ENCODE data around the gene LMX1A. TPM values are rescaled to one million over a fixed set of nuclear protein-coding genes. Genes with fewer than 3 reads are reported as not detected.
A peak's percentile ranks its signal among the peaks of the same experiment; 100 is the strongest.

Gene LMX1A
- 6.6 and 8.7 TPM in 2 replicates for total RNA-seq (ENCODE audit: low replicate concordance)

GRCh38 chr1:165355977-165356811 is at the start of gene LMX1A:
Gene LMX1A, minus strand, starts transcription at chr1:165356715. Its CDS starts 1,156 bp downstream, at chr1:165355559.
- no peak within 1 kb of the TSS for H3K27ac Mint-ChIP-seq
- Histone ChIP-seq H3K4me3 (peak within 1 kb of the TSS; percentile 65), H3K4me1 (peaks cover 60% of the 10 kb centered on the region), H3K27me3 (peaks cover 100% of the 10 kb centered on the region), H2AFZ (replicated peaks) (peak within 1 kb of the TSS; percentile 90), H3K9ac (no peak within 1 kb of the TSS), H3K9me3 (ENCODE audit: low read depth) (no peaks in the 10 kb centered on the region), H3K4me2 (peak within 1 kb of the TSS; percentile 97), H3F3A (ENCODE audit: low read depth) (peaks cover 53% of the 10 kb centered on the region), H3K27ac (no peak within 1 kb of the TSS), H4K20me1 (ENCODE audit: low read depth) (no peaks in the 10 kb centered on the region), H3K36me3 (no peaks in the 10 kb centered on the region), H3K79me2 (ENCODE audit: low read depth) (no peaks in the 10 kb centered on the region)
- H3K4me3 Mint-ChIP-seq, result peak within 1 kb of the TSS; percentile 89
- peak; percentile 68 for DNase-seq (ENCODE audit: low spot score)
- H3K9me3 Mint-ChIP-seq, result no peaks in the 10 kb centered on the region
- H3K27me3 Mint-ChIP-seq (ENCODE audit: insufficient read depth, low read depth), result peaks cover 67% of the 10 kb centered on the region
- TF ChIP-seq CTCF (IDR thresholded peaks at IDR 0.05) (no peak), EZH2phosphoT487 (IDR thresholded peaks at IDR 0.05) (peak; percentile 64), EZH2 (IDR thresholded peaks at IDR 0.05) (peak; percentile 86)
- H3K4me1 Mint-ChIP-seq, result peaks cover 40% of the 10 kb centered on the region
- H3K36me3 Mint-ChIP-seq, result peaks cover 4% of the 10 kb centered on the region

- peaks cover 10% of the 10 kb centered on the region for H3K4me1 Mint-ChIP-seq
- H3K27me3 Mint-ChIP-seq (ENCODE audit: insufficient read depth, low read depth), result peaks cover 2% of the 10 kb centered on the region
- H3K4me2 ChIP-seq, result no peak overlapping the region
These were observed 47.4 kb upstream of the LMX1A start for GRCh38 chr1:165403835-165404482.

GRCh38 chr1:165402517-165403111 is 46.1 kb upstream of the LMX1A start:
- peaks cover 10% of the 10 kb centered on the region for H3K4me1 Mint-ChIP-seq
- no peak overlapping the region for H3K27ac ChIP-seq
- no peak overlapping the region for H3K4me3 ChIP-seq
- H3F3A ChIP-seq (ENCODE audit: low read depth), result no peaks in the 10 kb centered on the region
- no peak overlapping the region for H3K27ac Mint-ChIP-seq
- no peak for DNase-seq (ENCODE audit: low spot score)
- TF ChIP-seq CTCF (IDR thresholded peaks at IDR 0.05) (no peak), EZH2 (IDR thresholded peaks at IDR 0.05) (no peak), EZH2phosphoT487 (IDR thresholded peaks at IDR 0.05) (no peak)
- H3K27me3 Mint-ChIP-seq (ENCODE audit: insufficient read depth, low read depth), result peaks cover 2% of the 10 kb centered on the region
- no peak overlapping the region for H3K4me2 ChIP-seq
- no peaks in the 10 kb centered on the region for H3K27me3 ChIP-seq
- no peaks in the 10 kb centered on the region for H3K36me3 ChIP-seq
- H4K20me1 ChIP-seq (ENCODE audit: low read depth), result no peaks in the 10 kb centered on the region
- no peak overlapping the region for H3K9ac ChIP-seq
- no peaks in the 10 kb centered on the region for H3K36me3 Mint-ChIP-seq
- H3K4me1 ChIP-seq, result no peaks in the 10 kb centered on the region
- no peaks in the 10 kb centered on the region for H3K9me3 ChIP-seq (ENCODE audit: low read depth)
- H3K9me3 Mint-ChIP-seq, result no peaks in the 10 kb centered on the region
- no peak overlapping the region for H2AFZ ChIP-seq (replicated peaks)
- H3K79me2 ChIP-seq (ENCODE audit: low read depth), result no peaks in the 10 kb centered on the region
- no peak overlapping the region for H3K4me3 Mint-ChIP-seq

More at GRCh38 chr1:165403835-165404482, 47.4 kb upstream of the LMX1A start:
- H3K36me3 Mint-ChIP-seq, result no peaks in the 10 kb centered on the region
- H3K9me3 Mint-ChIP-seq, result no peaks in the 10 kb centered on the region
- Histone ChIP-seq H3K9me3 (ENCODE audit: low read depth) (no peaks in the 10 kb centered on the region), H3K27ac (no peak overlapping the region), H3K79me2 (ENCODE audit: low read depth) (no peaks in the 10 kb centered on the region), H3K9ac (no peak overlapping the region), H4K20me1 (ENCODE audit: low read depth) (no peaks in the 10 kb centered on the region), H3F3A (ENCODE audit: low read depth) (no peaks in the 10 kb centered on the region), H3K27me3 (no peaks in the 10 kb centered on the region), H2AFZ (replicated peaks) (peak overlapping the region; percentile 80), H3K4me3 (no peak overlapping the region), H3K4me1 (no peaks in the 10 kb centered on the region), H3K36me3 (no peaks in the 10 kb centered on the region)
- no peak overlapping the region for H3K27ac Mint-ChIP-seq
- H3K4me3 Mint-ChIP-seq, result no peak overlapping the region
- DNase-seq (ENCODE audit: low spot score), result peak; percentile 74
- TF ChIP-seq EZH2phosphoT487 (IDR thresholded peaks at IDR 0.05) (no peak), CTCF (IDR thresholded peaks at IDR 0.05) (peak; percentile 75)
